Liver (tissue), 9 donors: Measurements from ENCODE around the gene HSPA12B. TPM values are rescaled to one million over a fixed set of nuclear protein-coding genes. Genes with fewer than 3 reads are reported as not detected.

Experiments used
- DNase-seq: peaks from one replicate; pipeline ENCODE4 v3.0.0-alpha.2; 2017; ENCODE audit warnings: low spot score
- H3K27ac ChIP-seq, 2 donors: one replicate each; pipeline ENCODE4 v1.7.0; 2013; ENCODE audit warnings: inconsistent platforms in 2 of 2, low read length in 2 of 2, control low read depth in 1 of 2, low read depth in 1 of 2, mild to moderate bottlenecking in 1 of 2
- H3K27me3 ChIP-seq, 4 donors: one replicate each; pipeline versions ENCODE4 v1.6.1 to v1.7.0; 2013; ENCODE audit warnings: low read length in 3 of 4, inconsistent platforms in 1 of 4, mild to moderate bottlenecking in 1 of 4, moderate library complexity in 1 of 4; ENCODE audit not compliant: control insufficient read depth in 4 of 4, insufficient read depth in 4 of 4
- H3K36me3 ChIP-seq, 4 donors: one replicate each; pipeline versions ENCODE4 v1.6.1 to v1.7.0; 2013; ENCODE audit warnings: low read length in 3 of 4, mild to moderate bottlenecking in 3 of 4, low read depth in 1 of 4, moderate library complexity in 1 of 4; ENCODE audit not compliant: control insufficient read depth in 4 of 4, insufficient read depth in 3 of 4
- H3K4me1 ChIP-seq, 4 donors: one replicate each; pipeline versions ENCODE4 v1.6.1 to v1.7.0; 2013; ENCODE audit warnings: low read length in 3 of 4, mild to moderate bottlenecking in 3 of 4, moderate library complexity in 1 of 4; ENCODE audit not compliant: control insufficient read depth in 4 of 4, insufficient read depth in 4 of 4
- H3K4me3 ChIP-seq, 3 donors: one replicate each; pipeline versions ENCODE4 v1.6.1 to v1.7.0; 2013; ENCODE audit warnings: low read length in 3 of 3, control low read depth in 1 of 3, low read depth in 1 of 3, mild to moderate bottlenecking in 1 of 3
- H3K9ac ChIP-seq, 2 donors: one replicate each; pipeline ENCODE4 v1.7.0; 2013; ENCODE audit warnings: low read length in 2 of 2, mild to moderate bottlenecking in 2 of 2, moderate library complexity in 2 of 2, control low read depth in 1 of 2, low read depth in 1 of 2
- H3K9me3 ChIP-seq, 4 donors: one replicate each; pipeline versions ENCODE4 v1.6.1 to v1.7.0; 2013; ENCODE audit warnings: low read length in 3 of 4; ENCODE audit not compliant: control insufficient read depth in 4 of 4
- ATF3 ChIP-seq: IDR thresholded peaks from 2 replicates; pipeline ENCODE4 v1.6.1; 2016; ENCODE audit warnings: antibody characterized with exemption
- CTCF ChIP-seq: fragments of 150-350 bp; IDR thresholded peaks from 2 replicates; pipeline ENCODE4 v1.5.1; 2017; ENCODE audit warnings: improper control_type of control experiment, low read depth, low read length; ENCODE audit not compliant: missing input control
- GABPA ChIP-seq, 2 donors: IDR thresholded peaks in 1 of 2; conservative IDR thresholded peaks in 1 of 2; 2 replicates each; pipeline ENCODE4 v1.6.1; 2016; ENCODE audit warnings: antibody characterized with exemption in 2 of 2, mild to moderate bottlenecking in 1 of 2, moderate library complexity in 1 of 2
- HNF4A ChIP-seq, 2 donors: conservative IDR thresholded peaks; 2 replicates each; pipeline ENCODE4 v1.6.1; 2016; ENCODE audit warnings: antibody characterized with exemption in 2 of 2, mild to moderate bottlenecking in 2 of 2
- HNF4G ChIP-seq: IDR thresholded peaks from 2 replicates; pipeline ENCODE4 v1.6.1; 2016; ENCODE audit warnings: antibody characterized with exemption
- JUND ChIP-seq, 2 donors: IDR thresholded peaks; 2 replicates each; pipeline ENCODE4 v1.6.1; 2016; ENCODE audit warnings: antibody characterized with exemption in 2 of 2
- MAX ChIP-seq: IDR thresholded peaks from 2 replicates; pipeline ENCODE4 v1.6.1; 2016; ENCODE audit warnings: antibody characterized with exemption
- NR2F2 ChIP-seq: IDR thresholded peaks from 2 replicates; pipeline ENCODE4 v1.6.1; 2016; ENCODE audit warnings: antibody characterized with exemption
- RAD21 ChIP-seq, 2 donors: IDR thresholded peaks; 2 replicates each; pipeline ENCODE4 v1.6.1; 2016; ENCODE audit warnings: antibody characterized with exemption in 2 of 2, mild to moderate bottlenecking in 2 of 2
- REST ChIP-seq: IDR thresholded peaks from 2 replicates; pipeline ENCODE4 v1.6.1; 2016; ENCODE audit warnings: antibody characterized with exemption, mild to moderate bottlenecking
- RXRA ChIP-seq, 2 donors: IDR thresholded peaks; 2 replicates each; pipeline ENCODE4 v1.6.1; 2017 to 2018; ENCODE audit warnings: antibody characterized with exemption in 2 of 2, mild to moderate bottlenecking in 1 of 2
- TAF1 ChIP-seq: conservative IDR thresholded peaks from 2 replicates; pipeline ENCODE4 v1.6.1; 2016; ENCODE audit warnings: antibody characterized with exemption, mild to moderate bottlenecking
- YY1 ChIP-seq: IDR thresholded peaks from 2 replicates; pipeline ENCODE4 v1.6.1; 2016; ENCODE audit warnings: antibody characterized with exemption, mild to moderate bottlenecking
- ZBTB33 ChIP-seq: IDR thresholded peaks from 2 replicates; pipeline ENCODE4 v1.6.1; 2016; ENCODE audit warnings: antibody characterized with exemption
- WGBS: extraction: QIAGEN DNeasy Blood & Tissue Kit; methylation state at CpG from one replicate; pipeline ENCODE4 v1.1.7; 2013; 5-methylcytosine and 5-hydroxymethylcytosine counted together
- polyA plus RNA-seq, 2 donors: library from polyadenylated mRNA; stranded (reverse) in 1 of 2; unstranded in 1 of 2; fragments of 200-250 nt in 1 of 2; fragments of >200 nt in 1 of 2; fragmentation: Nextera tagmentation in 1 of 2; extraction: Ambion mirVana in 1 of 2; gene quantifications; one replicate each; pipeline versions ENCODE4 v1.2.1 to v1.2.3, GENCODE V29; 2013 to 2015
- total RNA-seq, 2 donors: library from RNA; depleted of rRNA; stranded (reverse); fragments of >200 nt; gene quantifications; one replicate each; pipeline ENCODE4 v1.2.3, GENCODE V29; 2014
- donor health status: healthy.
- donor health status: healthy.
- donor health status: healthy.
- donor health status: healthy.
- donor health status: healthy.

HSPA12B gene
- total and polyA plus RNA-seq, 4 donors: 0.72 to 1.8 (median 0.87) TPM

GRCh38 chr20:3755269-3755668 is 22.8 kb downstream of the HSPA12B start:
- Histone ChIP-seq H3K36me3 (peaks cover 0 to 3% (median 0%) of the 10 kb centered on the region in 4 donors), H3K4me3 (no peak overlapping the region), H3K27ac (no peak overlapping the region), H3K4me1 (peaks cover 1 to 18% (median 14%) of the 10 kb centered on the region in 4 donors), H3K27me3 (no peaks in the 10 kb centered on the region), H3K9me3 (no peaks in the 10 kb centered on the region), H3K9ac (no peak overlapping the region)
- DNase-seq: no peak
- TF ChIP-seq REST: no peak
- TF ChIP-seq YY1: no peak
- no peak for TF ChIP-seq NR2F2
- TF ChIP-seq HNF4G: no peak
- no peak for TF ChIP-seq RXRA (IDR thresholded peaks at IDR 0.05)
- TF ChIP-seq HNF4A (conservative IDR thresholded peaks at IDR 0.05): no peak
- no peak for TF ChIP-seq JUND (IDR thresholded peaks at IDR 0.05)
- no peak for TF ChIP-seq MAX
- no peak for TF ChIP-seq ATF3
- no peak for TF ChIP-seq TAF1
- no peak for TF ChIP-seq CTCF
- TF ChIP-seq GABPA (IDR thresholded peaks at IDR 0.05 in 1 of 2, conservative IDR thresholded peaks at IDR 0.05 in 1 of 2): no peak
- TF ChIP-seq ZBTB33: no peak
- no peak for TF ChIP-seq RAD21 (IDR thresholded peaks at IDR 0.05)
- 96% methylated on average over 7 of the region's 7 CpGs for WGBS

GRCh38 chr20:3755814-3756480 is 23.5 kb downstream of the HSPA12B start:
- Histone ChIP-seq H3K9ac (no peak overlapping the region), H3K27ac (no peak overlapping the region), H3K4me1 (peaks cover 1 to 18% (median 14%) of the 10 kb centered on the region in 4 donors), H3K27me3 (no peaks in the 10 kb centered on the region), H3K36me3 (peaks cover 0 to 3% (median 0%) of the 10 kb centered on the region in 4 donors), H3K9me3 (no peaks in the 10 kb centered on the region), H3K4me3 (no peak overlapping the region)
- no peak for TF ChIP-seq YY1
- TF ChIP-seq HNF4A (conservative IDR thresholded peaks at IDR 0.05): peak; percentile 31 to 33
- TF ChIP-seq RXRA (IDR thresholded peaks at IDR 0.05): peak; percentile 87 to 92
- no peak for DNase-seq
- WGBS: 51% methylated on average over 5 of the region's 5 CpGs
